Measurements from ENCODE around the gene MIER2. TPM values are rescaled to one million over a fixed set of nuclear protein-coding genes. Genes with fewer than 3 reads are reported as not detected.
A peak's percentile ranks its signal among the peaks of the same experiment; 100 is the strongest.
"Not testable (repeated sequence)": the region's sequence is repeated elsewhere in the genome, so short reads cannot be mapped to it uniquely, and the experiment has no call there.

The MIER2 gene
- total and polyA plus RNA-seq, 4 experiments from 2014 or later: 1.1 to 18.2 (median 12.7) TPM

DNA sequence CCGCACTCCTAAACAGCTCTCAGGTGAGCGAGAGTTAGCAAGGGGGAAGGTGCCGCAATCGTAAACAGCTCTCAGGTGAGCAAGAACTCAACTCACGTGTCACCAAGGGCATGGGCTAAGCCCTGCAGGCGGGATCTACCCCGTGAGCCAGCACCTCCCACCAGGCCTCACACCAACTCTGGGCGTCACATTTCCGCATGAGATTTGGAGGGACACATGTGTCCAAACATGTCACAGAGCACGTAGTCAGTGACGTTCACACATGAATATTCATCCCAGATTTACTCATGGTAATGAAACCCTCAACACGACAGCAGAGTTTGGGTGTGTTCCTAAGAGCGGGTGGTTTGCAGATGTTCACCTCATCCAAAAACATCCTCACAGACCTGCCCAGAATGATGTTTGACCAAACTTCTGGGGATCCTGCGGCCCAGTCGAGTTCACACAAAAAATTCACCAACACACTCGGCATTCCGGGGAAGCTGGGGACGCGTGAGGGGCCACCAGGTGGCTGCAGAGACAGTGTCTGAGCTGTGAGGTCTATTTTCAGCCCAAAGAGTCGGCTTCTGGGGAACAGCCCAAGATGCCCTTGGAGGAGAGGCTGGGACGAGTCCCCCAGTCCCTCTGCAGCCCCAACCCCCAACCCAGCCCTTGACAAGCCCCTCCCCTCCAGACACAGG is 44.8 kb upstream of the MIER2 start:
- no peak overlapping the region for H3K4me3 Mint-ChIP-seq
- H3K4me3 ChIP-seq (ENCODE audit: low read length in 2 of 2): no peak overlapping the region
- DNase-seq: no peak
- H3K27me3 Mint-ChIP-seq: peaks cover 20 to 22% of the 10 kb centered on the region in 2 donors
- peaks cover 0 to 3% (median 1%) of the 10 kb centered on the region in 4 donors for H3K4me1 Mint-ChIP-seq
- CTCF ChIA-PET (ENCODE audit: partially characterized antibody): no interaction called here
- H3K36me3 Mint-ChIP-seq: no peaks in the 10 kb centered on the region
- H3K27me3 ChIP-seq (ENCODE audit: insufficient read depth, low read length): peaks cover 3% of the 10 kb centered on the region
- no peaks in the 10 kb centered on the region for H3K36me3 ChIP-seq (ENCODE audit: insufficient read depth, low read length)
- POLR2A ChIA-PET (ENCODE audit: partially characterized antibody): no interaction called here
- H3K9me3 ChIP-seq (ENCODE audit: control insufficient read depth in 1 of 2, low read length in 2 of 2): no peaks in the 10 kb centered on the region
- H3K9me3 Mint-ChIP-seq: peaks cover 0 to 4% (median 2%) of the 10 kb centered on the region in 8 donors
- no peak overlapping the region for H3K27ac Mint-ChIP-seq
- intact Hi-C loops (cut with micrococcal nuclease): no loop called here
- no peak overlapping the region for H3K27ac ChIP-seq (ENCODE audit: low read depth, low read length)
- no peaks in the 10 kb centered on the region for H3K4me1 ChIP-seq (ENCODE audit: insufficient read depth, low read length)

DNA sequence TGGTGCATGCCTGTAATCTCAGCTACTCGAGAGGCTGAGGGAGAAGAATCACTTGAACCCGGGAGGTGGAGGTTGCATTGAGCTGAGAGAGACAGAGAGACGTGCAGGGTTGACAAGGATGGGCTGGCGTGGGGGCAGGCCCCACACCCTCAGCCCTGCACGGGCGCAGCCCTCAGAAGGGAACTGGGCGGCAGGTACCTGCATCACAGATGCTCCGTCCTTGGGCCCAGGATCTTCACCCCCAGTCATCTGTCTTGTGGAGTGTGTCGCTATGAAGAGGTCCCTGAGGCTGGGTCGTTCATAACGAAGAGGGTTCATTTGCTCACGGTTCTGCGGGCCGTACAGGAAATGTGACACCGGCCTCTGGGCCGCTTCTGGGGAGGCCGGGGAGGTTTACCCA is 44.1 kb upstream of the MIER2 start:
- ChIA-PET POLR2A (ENCODE audit: partially characterized antibody) (no interaction called here), CTCF (ENCODE audit: partially characterized antibody) (no interaction called here)
- Histone ChIP-seq H3K9me3 (ENCODE audit: control insufficient read depth in 1 of 2, low read length in 2 of 2) (no peaks in the 10 kb centered on the region), H3K4me1 (ENCODE audit: insufficient read depth, low read length) (no peaks in the 10 kb centered on the region), H3K36me3 (ENCODE audit: insufficient read depth, low read length) (no peaks in the 10 kb centered on the region), H3K27me3 (ENCODE audit: insufficient read depth, low read length) (peaks cover 3% of the 10 kb centered on the region), H3K4me3 (ENCODE audit: low read length in 2 of 2) (no peak overlapping the region), H3K27ac (ENCODE audit: low read depth, low read length) (no peak overlapping the region)
- Mint-ChIP-seq H3K27ac (no peak overlapping the region), H3K4me1 (peaks cover 0 to 9% (median 2%) of the 10 kb centered on the region in 4 donors), H3K4me3 (no peak overlapping the region), H3K36me3 (no peaks in the 10 kb centered on the region), H3K9me3 (peaks cover 0 to 4% (median 0%) of the 10 kb centered on the region in 8 donors), H3K27me3 (peaks cover 22 to 27% of the 10 kb centered on the region in 2 donors)
- no peak for DNase-seq
- intact Hi-C loops (cut with micrococcal nuclease): no loop called here

DNA sequence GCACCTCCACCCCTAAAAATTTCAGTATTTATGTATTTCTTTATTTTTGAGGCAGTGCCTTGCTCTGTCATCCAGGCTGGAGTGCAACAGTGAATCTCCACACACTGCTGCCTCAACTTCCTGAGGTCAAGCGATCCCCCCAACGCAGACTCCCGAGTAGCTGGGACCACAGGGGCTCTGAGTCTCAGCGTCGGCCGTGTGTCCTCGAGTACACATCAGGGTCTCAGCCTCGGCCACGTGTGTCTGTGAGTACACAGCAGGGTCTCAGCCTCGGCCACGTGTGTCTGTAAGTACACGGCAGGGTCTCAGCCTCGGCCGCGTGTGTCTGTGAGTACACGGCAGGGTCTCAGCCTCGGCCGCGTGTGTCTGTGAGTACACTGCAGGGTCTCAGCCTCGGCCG is 43.2 kb upstream of the MIER2 start:
- H3K27me3 Mint-ChIP-seq: peaks cover 27 to 34% of the 10 kb centered on the region in 2 donors
- CTCF ChIA-PET (ENCODE audit: partially characterized antibody): no interaction called here

DNA sequence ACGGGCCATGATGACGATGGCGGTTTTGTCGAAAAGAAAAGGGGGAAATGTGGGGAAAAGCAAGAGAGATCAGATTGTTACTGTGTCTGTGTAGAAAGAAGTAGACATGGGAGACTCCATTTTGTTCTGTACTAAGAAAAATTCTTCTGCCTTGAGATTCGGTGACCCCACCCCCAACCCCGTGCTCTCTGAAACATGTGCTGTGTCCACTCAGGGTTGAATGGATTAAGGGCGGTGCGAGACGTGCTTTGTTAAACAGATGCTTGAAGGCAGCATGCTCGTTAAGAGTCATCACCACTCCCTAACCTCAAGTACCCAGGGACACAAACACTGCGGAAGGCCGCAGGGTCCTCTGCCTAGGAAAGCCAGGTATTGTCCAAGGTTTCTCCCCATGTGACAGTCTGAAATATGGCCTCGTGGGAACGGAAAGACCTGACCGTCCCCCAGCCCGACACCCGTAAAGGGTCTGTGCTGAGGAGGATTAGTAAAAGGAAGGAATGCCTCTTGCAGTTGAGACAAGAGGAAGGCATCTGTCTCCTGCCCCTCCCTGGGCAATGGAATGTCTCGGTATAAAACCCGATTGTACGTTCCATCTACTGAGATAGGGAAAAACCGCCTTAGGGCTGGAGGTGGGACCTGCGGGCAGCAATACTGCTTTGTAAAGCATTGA is 42.2 kb upstream of the MIER2 start:
- H3K9me3 ChIP-seq (ENCODE audit: control insufficient read depth in 1 of 2, low read length in 2 of 2); DNase-seq; H3K27ac ChIP-seq (ENCODE audit: low read depth, low read length); H3K4me1 ChIP-seq (ENCODE audit: insufficient read depth, low read length); H3K36me3 ChIP-seq (ENCODE audit: insufficient read depth, low read length); H3K36me3 Mint-ChIP-seq; H3K27ac Mint-ChIP-seq; H3K9me3 Mint-ChIP-seq; H3K4me3 ChIP-seq (ENCODE audit: low read length in 2 of 2); POLR2A ChIA-PET (ENCODE audit: partially characterized antibody); CTCF ChIA-PET (ENCODE audit: partially characterized antibody); intact Hi-C loops (cut with micrococcal nuclease); H3K4me3 Mint-ChIP-seq; H3K27me3 ChIP-seq (ENCODE audit: insufficient read depth, low read length): not testable (repeated sequence)
- Mint-ChIP-seq H3K4me1 (peaks cover 10 to 19% (median 15%) of the 10 kb centered on the region in 4 donors), H3K27me3 (peaks cover 30 to 37% of the 10 kb centered on the region in 2 donors)

More for the DNA sequence above, 43.2 kb upstream of the MIER2 start:
- no peak overlapping the region for H3K4me3 Mint-ChIP-seq
- intact Hi-C loops (cut with micrococcal nuclease): no loop called here
- no peak for DNase-seq
- peaks cover 6% of the 10 kb centered on the region for H3K4me1 ChIP-seq (ENCODE audit: insufficient read depth, low read length)
- H3K4me1 Mint-ChIP-seq: peaks cover 3 to 15% (median 8%) of the 10 kb centered on the region in 4 donors
- peaks cover 0 to 1% (median 0%) of the 10 kb centered on the region in 8 donors for H3K9me3 Mint-ChIP-seq
- H3K27me3 ChIP-seq (ENCODE audit: insufficient read depth, low read length): peaks cover 3% of the 10 kb centered on the region
- no peak overlapping the region for H3K27ac Mint-ChIP-seq
- H3K36me3 Mint-ChIP-seq: no peaks in the 10 kb centered on the region
- no peak overlapping the region for H3K4me3 ChIP-seq (ENCODE audit: low read length in 2 of 2)
- H3K9me3 ChIP-seq (ENCODE audit: control insufficient read depth in 1 of 2, low read length in 2 of 2): no peaks in the 10 kb centered on the region
- H3K27ac ChIP-seq (ENCODE audit: low read depth, low read length): no peak overlapping the region
- H3K36me3 ChIP-seq (ENCODE audit: insufficient read depth, low read length): no peaks in the 10 kb centered on the region
- POLR2A ChIA-PET (ENCODE audit: partially characterized antibody): no interaction called here

DNA sequence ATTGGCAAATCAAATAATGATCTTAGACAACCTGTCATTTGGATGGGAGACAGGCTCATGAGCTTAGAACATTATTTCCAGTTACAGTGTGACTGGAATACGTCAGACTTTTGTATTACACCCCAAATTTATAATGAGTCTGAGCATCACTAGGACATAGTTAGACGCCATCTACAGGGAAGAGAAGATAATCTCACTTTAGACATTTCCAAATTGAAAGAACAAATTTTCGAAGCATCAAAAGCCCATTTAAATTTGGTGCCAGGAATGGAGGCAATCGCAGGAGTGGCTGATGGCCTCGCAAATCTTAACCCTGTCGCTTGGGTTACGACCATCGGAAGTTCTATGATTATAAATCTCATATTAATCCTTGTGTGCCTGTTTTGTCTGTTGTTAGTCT is 41.6 kb upstream of the MIER2 start:
- H3K27ac Mint-ChIP-seq; H3K27ac ChIP-seq (ENCODE audit: low read depth, low read length); intact Hi-C loops (cut with micrococcal nuclease); H3K27me3 ChIP-seq (ENCODE audit: insufficient read depth, low read length); H3K4me3 ChIP-seq (ENCODE audit: low read length in 2 of 2); H3K36me3 ChIP-seq (ENCODE audit: insufficient read depth, low read length); H3K4me1 ChIP-seq (ENCODE audit: insufficient read depth, low read length); DNase-seq; H3K36me3 Mint-ChIP-seq; POLR2A ChIA-PET (ENCODE audit: partially characterized antibody); H3K9me3 ChIP-seq (ENCODE audit: control insufficient read depth in 1 of 2, low read length in 2 of 2); CTCF ChIA-PET (ENCODE audit: partially characterized antibody); H3K9me3 Mint-ChIP-seq: not testable (repeated sequence)
- peaks cover 10 to 23% (median 15%) of the 10 kb centered on the region in 4 donors for H3K4me1 Mint-ChIP-seq
- H3K4me3 Mint-ChIP-seq: peak overlapping the region in 1 of 8 donors; percentile 52
- H3K27me3 Mint-ChIP-seq: peaks cover 30 to 37% of the 10 kb centered on the region in 2 donors

DNA sequence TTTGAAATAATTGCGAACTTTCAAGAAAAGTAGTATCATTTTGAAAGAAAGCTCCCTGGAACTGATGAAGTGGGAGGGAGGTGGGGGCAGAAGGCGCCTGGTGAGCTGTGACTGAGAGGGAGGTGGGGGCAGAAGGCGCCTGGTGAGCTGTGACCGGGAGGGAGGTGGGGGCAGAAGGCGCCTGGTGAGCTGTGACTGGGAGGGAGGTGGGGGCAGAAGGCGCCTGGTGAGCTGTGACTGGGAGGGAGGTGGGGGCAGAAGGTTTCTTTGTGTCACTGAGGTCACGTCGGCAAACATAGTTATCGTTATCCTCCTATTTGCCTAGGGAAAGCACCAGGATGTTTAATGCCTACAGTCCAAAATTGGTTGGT is 40.2 kb upstream of the MIER2 start:
- Mint-ChIP-seq H3K27ac (no peak overlapping the region), H3K4me3 (no peak overlapping the region), H3K27me3 (peaks cover 31 to 43% of the 10 kb centered on the region in 2 donors), H3K9me3 (peaks cover 0 to 4% (median 0%) of the 10 kb centered on the region in 8 donors), H3K36me3 (peaks cover 0 to 3% of the 10 kb centered on the region in 2 donors), H3K4me1 (peaks cover 10 to 23% (median 15%) of the 10 kb centered on the region in 4 donors)
- Histone ChIP-seq H3K4me3 (ENCODE audit: low read length in 2 of 2) (no peak overlapping the region), H3K27me3 (ENCODE audit: insufficient read depth, low read length) (peaks cover 3% of the 10 kb centered on the region), H3K27ac (ENCODE audit: low read depth, low read length) (no peak overlapping the region), H3K36me3 (ENCODE audit: insufficient read depth, low read length) (no peaks in the 10 kb centered on the region), H3K9me3 (ENCODE audit: control insufficient read depth in 1 of 2, low read length in 2 of 2) (no peaks in the 10 kb centered on the region), H3K4me1 (ENCODE audit: insufficient read depth, low read length) (peaks cover 9% of the 10 kb centered on the region)
- intact Hi-C loops (cut with micrococcal nuclease): no loop called here
- no peak for DNase-seq
- POLR2A ChIA-PET (ENCODE audit: partially characterized antibody): no interaction called here
- CTCF ChIA-PET (ENCODE audit: partially characterized antibody): no interaction called here

DNA sequence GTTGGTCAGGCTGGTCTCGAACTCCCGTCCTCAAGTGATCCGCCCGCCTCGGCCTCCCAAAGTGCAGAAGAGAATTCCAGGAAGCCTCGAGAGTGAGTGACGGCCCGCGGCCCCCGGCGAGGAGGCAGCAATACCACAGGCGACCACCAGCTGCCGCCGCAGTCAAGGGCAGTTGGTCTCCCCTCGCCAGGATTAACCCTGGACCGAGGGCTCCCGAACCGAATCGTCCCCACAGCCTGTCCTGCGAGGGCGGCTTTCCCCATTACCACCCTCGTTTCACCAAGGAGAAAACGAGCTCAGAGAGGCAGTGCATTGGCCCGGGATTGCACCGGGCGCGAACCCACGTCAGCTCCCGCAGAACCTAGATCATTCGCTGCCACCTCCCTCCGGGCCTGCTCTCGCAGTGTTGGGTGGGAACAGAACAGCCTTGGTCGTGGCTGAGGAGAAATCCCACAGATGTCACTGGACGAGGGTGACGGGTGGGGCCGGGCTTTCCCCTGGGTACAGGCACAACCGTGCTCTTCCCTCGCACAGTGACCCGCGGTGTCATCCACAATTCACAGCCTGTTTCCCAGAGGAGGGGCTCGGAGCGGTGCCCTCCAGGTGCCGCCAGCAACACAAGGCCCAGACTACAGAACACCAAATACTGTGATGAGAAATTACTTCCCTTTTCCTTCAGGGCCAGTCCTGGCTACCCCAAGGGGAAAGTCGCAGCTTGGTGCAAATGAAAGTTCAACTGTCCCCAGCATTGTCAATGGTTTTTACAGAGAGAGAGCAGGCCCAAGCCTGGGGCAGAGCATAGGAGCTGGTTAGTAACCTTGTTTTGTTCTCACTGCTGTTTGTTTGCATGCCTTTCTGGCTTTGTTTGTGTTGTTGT is 39.6 kb upstream of the MIER2 start:
- H3K27ac Mint-ChIP-seq: no peak overlapping the region
- Histone ChIP-seq H3K9me3 (ENCODE audit: control insufficient read depth in 1 of 2, low read length in 2 of 2) (no peaks in the 10 kb centered on the region), H3K27ac (ENCODE audit: low read depth, low read length) (no peak overlapping the region), H3K4me1 (ENCODE audit: insufficient read depth, low read length) (peaks cover 9% of the 10 kb centered on the region), H3K27me3 (ENCODE audit: insufficient read depth, low read length) (peaks cover 3% of the 10 kb centered on the region), H3K4me3 (ENCODE audit: low read length in 2 of 2) (no peak overlapping the region), H3K36me3 (ENCODE audit: insufficient read depth, low read length) (no peaks in the 10 kb centered on the region)
- peaks cover 0 to 3% of the 10 kb centered on the region in 2 donors for H3K36me3 Mint-ChIP-seq
- CTCF ChIA-PET (ENCODE audit: partially characterized antibody): no interaction called here
- H3K4me3 Mint-ChIP-seq: no peak overlapping the region
- H3K9me3 Mint-ChIP-seq: peaks cover 0 to 4% (median 0%) of the 10 kb centered on the region in 8 donors
- no peak for DNase-seq
- peaks cover 10 to 23% (median 15%) of the 10 kb centered on the region in 4 donors for H3K4me1 Mint-ChIP-seq
- POLR2A ChIA-PET (ENCODE audit: partially characterized antibody): no interaction called here
- H3K27me3 Mint-ChIP-seq: peaks cover 31 to 43% of the 10 kb centered on the region in 2 donors
- intact Hi-C loops (cut with micrococcal nuclease): no loop called here

Measured in CD4-positive, alpha-beta memory T cell (primary cell).